H9 (cell line): ENCODE results near the gene DCUN1D5. TPM values are rescaled to one million over a fixed set of nuclear protein-coding genes. Genes with fewer than 3 reads are reported as not detected.

Experiments
- DNase-seq: peaks from one replicate; pipeline ENCODE4 v3.0.0-alpha.2; 2017
- H2AFZ ChIP-seq: one replicate; pipeline ENCODE4 v1.6.1; 2013; ENCODE audit warnings: mild to moderate bottlenecking, low read length, control low read depth, moderate library complexity
- H2AK5ac ChIP-seq: 2 replicates; pipeline ENCODE4 v1.6.1; 2013; ENCODE audit warnings: low read length, control low read depth, mixed read lengths; ENCODE audit not compliant: insufficient read length
- H2BK120ac ChIP-seq: one replicate; pipeline ENCODE4 v1.6.1; 2013; ENCODE audit warnings: low read depth, mild to moderate bottlenecking, low read length, control low read depth, inconsistent platforms; ENCODE audit not compliant: poor library complexity, severe bottlenecking
- H2BK12ac ChIP-seq: 2 replicates; pipeline ENCODE4 v1.6.1; 2013; ENCODE audit warnings: low read length, control low read depth, mixed read lengths, low read depth; ENCODE audit not compliant: insufficient read length
- H2BK15ac ChIP-seq: 2 replicates; pipeline ENCODE4 v1.6.1; 2013; ENCODE audit warnings: low read depth, low read length, control low read depth
- H2BK20ac ChIP-seq: one replicate; pipeline ENCODE4 v1.6.1; 2013; ENCODE audit warnings: low read depth, mild to moderate bottlenecking, low read length, control low read depth, inconsistent platforms; ENCODE audit not compliant: poor library complexity, severe bottlenecking
- H2BK5ac ChIP-seq: 2 replicates; pipeline ENCODE4 v1.6.1; 2013; ENCODE audit warnings: low read length, control low read depth, mixed read lengths; ENCODE audit not compliant: insufficient read length
- H3K14ac ChIP-seq: 2 replicates; pipeline ENCODE4 v1.6.1; 2013; ENCODE audit warnings: low read length, control low read depth; ENCODE audit not compliant: insufficient read depth
- H3K18ac ChIP-seq: 2 replicates; pipeline ENCODE4 v1.6.1; 2013; ENCODE audit warnings: low read depth, mild to moderate bottlenecking, mixed read lengths, low read length, control low read depth; ENCODE audit not compliant: insufficient read length
- H3K23ac ChIP-seq: 2 replicates; pipeline ENCODE4 v1.6.1; 2013; ENCODE audit warnings: low read length, control low read depth, mixed read lengths, low read depth; ENCODE audit not compliant: insufficient read length
- H3K23me2 ChIP-seq: 2 replicates; pipeline ENCODE4 v1.6.1; 2013; ENCODE audit warnings: low read depth, mild to moderate bottlenecking, mixed read lengths, low read length, control low read depth; ENCODE audit not compliant: insufficient read length, poor library complexity, severe bottlenecking
- H3K27ac ChIP-seq: 2 replicates; pipeline ENCODE4 v1.5.1; 2013; ENCODE audit warnings: low read length, control low read depth, mixed read lengths, low read depth; ENCODE audit not compliant: insufficient read length
- H3K27me3 ChIP-seq: 2 replicates; pipeline ENCODE4 v1.6.1; 2013; ENCODE audit warnings: low read length, control low read depth, inconsistent platforms; ENCODE audit not compliant: insufficient read depth
- H3K4ac ChIP-seq: 2 replicates; pipeline ENCODE4 v1.6.1; 2013; ENCODE audit warnings: low read depth, mild to moderate bottlenecking, control low read depth, inconsistent platforms, low read length, moderate library complexity
- H3K4me1 ChIP-seq: 2 replicates; pipeline ENCODE4 v1.6.1; 2013; ENCODE audit warnings: low read length, control low read depth, inconsistent platforms; ENCODE audit not compliant: insufficient read depth
- H3K4me2 ChIP-seq: 2 replicates; pipeline ENCODE4 v1.6.1; 2013; ENCODE audit warnings: low read length, control low read depth, mixed read lengths; ENCODE audit not compliant: insufficient read length, insufficient read depth
- H3K56ac ChIP-seq: 2 replicates; pipeline ENCODE4 v1.6.1; 2013; ENCODE audit warnings: low read depth, mild to moderate bottlenecking, mixed read lengths, low read length, control low read depth; ENCODE audit not compliant: insufficient read length
- H3K79me1 ChIP-seq: 2 replicates; pipeline ENCODE4 v1.6.1; 2013; ENCODE audit warnings: low read depth, mild to moderate bottlenecking, moderate library complexity, low read length, control low read depth, inconsistent platforms; ENCODE audit not compliant: insufficient read depth, poor library complexity, severe bottlenecking
- H3K79me2 ChIP-seq: 2 replicates; pipeline ENCODE4 v1.6.1; 2013; ENCODE audit warnings: low read length, control low read depth, inconsistent platforms; ENCODE audit not compliant: insufficient read depth
- H3K9ac ChIP-seq: 2 replicates; pipeline ENCODE4 v1.6.1; 2013; ENCODE audit warnings: low read length, control low read depth, mixed read lengths; ENCODE audit not compliant: insufficient read length; ENCODE audit errors: extremely low read depth
- H3K9me3 ChIP-seq: one replicate; pipeline ENCODE4 v1.6.1; 2013; ENCODE audit warnings: low read depth, low read length, inconsistent platforms; ENCODE audit not compliant: control insufficient read depth
- H3T11ph ChIP-seq: one replicate; pipeline ENCODE4 v1.6.1; 2013; ENCODE audit warnings: mild to moderate bottlenecking, low read length, control low read depth, inconsistent platforms
- H4K20me1 ChIP-seq: one replicate; pipeline ENCODE4 v1.6.1; 2013; ENCODE audit not compliant: control insufficient read depth, insufficient read length, insufficient read depth
- H4K5ac ChIP-seq: 2 replicates; pipeline ENCODE4 v1.6.1; 2013; ENCODE audit warnings: low read depth, mild to moderate bottlenecking, mixed read lengths, low read length, control low read depth; ENCODE audit not compliant: insufficient read length
- H4K8ac ChIP-seq: replicated peaks from 2 replicates; pipeline ENCODE4 v1.6.1; 2013; ENCODE audit warnings: low read length, control low read depth, mixed read lengths, low read depth; ENCODE audit not compliant: insufficient read length
- H4K91ac ChIP-seq: 2 replicates; pipeline ENCODE4 v1.6.1; 2013; ENCODE audit warnings: low read depth, mild to moderate bottlenecking, moderate library complexity, mixed read lengths, low read length, control low read depth; ENCODE audit not compliant: insufficient read length
- H3K27ac Mint-ChIP-seq, 3 experiments: 2 replicates in 2 of 3; 3 replicates in 1 of 3; pipeline ENCODE4 v1.8.0; 2020 to 2021; ENCODE audit warnings: mixed read lengths in 3 of 3, mild to moderate bottlenecking in 1 of 3, moderate library complexity in 1 of 3
- H3K27me3 Mint-ChIP-seq: 2 replicates; pipeline ENCODE4 v1.8.0; 2021; ENCODE audit warnings: low read depth, mild to moderate bottlenecking, moderate library complexity, mixed read lengths
- H3K36me3 Mint-ChIP-seq, 3 experiments: 2 replicates in 2 of 3; 3 replicates in 1 of 3; pipeline ENCODE4 v1.8.0; 2020 to 2021; ENCODE audit warnings: low read depth in 3 of 3, mixed read lengths in 3 of 3; ENCODE audit not compliant: insufficient read depth in 1 of 3
- H3K4me1 Mint-ChIP-seq, 2 experiments: 2 replicates each; pipeline ENCODE4 v1.8.0; 2020; ENCODE audit warnings: mixed read lengths in 2 of 2
- H3K4me3 Mint-ChIP-seq, 2 experiments: 2 replicates in 1 of 2; 3 replicates in 1 of 2; pipeline ENCODE4 v1.8.0; 2020 to 2021; ENCODE audit warnings: mild to moderate bottlenecking in 2 of 2, mixed read lengths in 2 of 2, moderate library complexity in 1 of 2
- H3K9me3 Mint-ChIP-seq, 2 experiments: 2 replicates in 1 of 2; 3 replicates in 1 of 2; pipeline ENCODE4 v1.8.0; 2020; ENCODE audit warnings: mild to moderate bottlenecking in 2 of 2, mixed read lengths in 2 of 2, moderate library complexity in 1 of 2
- WGBS: extraction: QIAGEN DNeasy Blood & Tissue Kit; methylation state at CpG from one replicate; pipeline ENCODE4 v1.1.7; 2013; ENCODE audit warnings: missing lambda C conversion rate, low lambda C conversion rate, mixed read lengths; ENCODE audit not compliant: insufficient read length; ENCODE audit errors: extremely low coverage; 5-methylcytosine and 5-hydroxymethylcytosine counted together
- total RNA-seq: library from RNA; stranded (reverse); gene quantifications from 2 replicates; pipeline ENCODE4 v1.2.1, GENCODE V29; 2021
- TF ChIP-seq, protein P1 (sequence below): fragments of 200-600 bp; sonication (generic); conservative IDR thresholded peaks from 3 replicates; pipeline ENCODE4 v1.8.0; 2021; ENCODE audit warnings: antibody characterized with exemption, mild to moderate bottlenecking

DCUN1D5 gene
- total RNA-seq, 1 experiment from 2014 or later: 86.7 TPM

- no peaks in the 10 kb centered on the region for H3K79me1 ChIP-seq
- H3K27me3 Mint-ChIP-seq: no peaks in the 10 kb centered on the region
- no peak overlapping the region for H2BK20ac ChIP-seq
- H3K27ac Mint-ChIP-seq: peak overlapping the region in 1 of 3 experiments; percentile 53; a peak in 4 of 7 replicates
- H2AK5ac ChIP-seq: no peak overlapping the region
- H3K14ac ChIP-seq: no peak overlapping the region
- H4K8ac ChIP-seq: no peak overlapping the region
- peaks cover 4% of the 10 kb centered on the region; the same call in 1 of the 2 replicates for H3K79me2 ChIP-seq
- no peak overlapping the region for H2BK120ac ChIP-seq
- H3K9me3 Mint-ChIP-seq: no peaks in the 10 kb centered on the region
- H3K9ac ChIP-seq: no peak overlapping the region
- WGBS: no CpG with 5 or more reads among the region's 5 CpGs
- H3K4me2 ChIP-seq: no peak overlapping the region
- no peak overlapping the region for H3K27ac ChIP-seq
- no peak overlapping the region for H3T11ph ChIP-seq
- no peak overlapping the region for H4K91ac ChIP-seq
- H3K23ac ChIP-seq: no peak overlapping the region
- no peaks in the 10 kb centered on the region for H3K27me3 ChIP-seq
- H3K36me3 Mint-ChIP-seq: peaks cover 44 to 85% (median 67%) of the 10 kb centered on the region in 3 experiments
- no peak overlapping the region for H4K5ac ChIP-seq
- H3K4me1 ChIP-seq: no peaks in the 10 kb centered on the region
- H3K56ac ChIP-seq: no peak overlapping the region
- no peak overlapping the region for H2BK5ac ChIP-seq
- H2BK15ac ChIP-seq: no peak overlapping the region
- no peak overlapping the region for H3K4ac ChIP-seq
- no peak overlapping the region for H3K4me3 Mint-ChIP-seq
- H3K18ac ChIP-seq: no peak overlapping the region
- H3K23me2 ChIP-seq: no peaks in the 10 kb centered on the region
- H2AFZ ChIP-seq: no peak overlapping the region
- H2BK12ac ChIP-seq: no peak overlapping the region
- H3K9me3 ChIP-seq: no peaks in the 10 kb centered on the region
- no peaks in the 10 kb centered on the region for H3K4me1 Mint-ChIP-seq
- DNase-seq: no peak
- H4K20me1 ChIP-seq: no peaks in the 10 kb centered on the region
- TF ChIP-seq, protein P1, sequence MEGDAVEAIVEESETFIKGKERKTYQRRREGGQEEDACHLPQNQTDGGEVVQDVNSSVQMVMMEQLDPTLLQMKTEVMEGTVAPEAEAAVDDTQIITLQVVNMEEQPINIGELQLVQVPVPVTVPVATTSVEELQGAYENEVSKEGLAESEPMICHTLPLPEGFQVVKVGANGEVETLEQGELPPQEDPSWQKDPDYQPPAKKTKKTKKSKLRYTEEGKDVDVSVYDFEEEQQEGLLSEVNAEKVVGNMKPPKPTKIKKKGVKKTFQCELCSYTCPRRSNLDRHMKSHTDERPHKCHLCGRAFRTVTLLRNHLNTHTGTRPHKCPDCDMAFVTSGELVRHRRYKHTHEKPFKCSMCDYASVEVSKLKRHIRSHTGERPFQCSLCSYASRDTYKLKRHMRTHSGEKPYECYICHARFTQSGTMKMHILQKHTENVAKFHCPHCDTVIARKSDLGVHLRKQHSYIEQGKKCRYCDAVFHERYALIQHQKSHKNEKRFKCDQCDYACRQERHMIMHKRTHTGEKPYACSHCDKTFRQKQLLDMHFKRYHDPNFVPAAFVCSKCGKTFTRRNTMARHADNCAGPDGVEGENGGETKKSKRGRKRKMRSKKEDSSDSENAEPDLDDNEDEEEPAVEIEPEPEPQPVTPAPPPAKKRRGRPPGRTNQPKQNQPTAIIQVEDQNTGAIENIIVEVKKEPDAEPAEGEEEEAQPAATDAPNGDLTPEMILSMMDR: no peak
Measured at GRCh38 chr11:103078710-103079109, 13.2 kb downstream of the DCUN1D5 start.
